SIG-M5 (cell line): ENCODE measurements around the gene METAP2.

Experiments
- DNase-seq: peaks from one replicate; lab custom pipeline; 2025; lab: John Stamatoyannopoulos, UW

The METAP2 gene

DNA sequence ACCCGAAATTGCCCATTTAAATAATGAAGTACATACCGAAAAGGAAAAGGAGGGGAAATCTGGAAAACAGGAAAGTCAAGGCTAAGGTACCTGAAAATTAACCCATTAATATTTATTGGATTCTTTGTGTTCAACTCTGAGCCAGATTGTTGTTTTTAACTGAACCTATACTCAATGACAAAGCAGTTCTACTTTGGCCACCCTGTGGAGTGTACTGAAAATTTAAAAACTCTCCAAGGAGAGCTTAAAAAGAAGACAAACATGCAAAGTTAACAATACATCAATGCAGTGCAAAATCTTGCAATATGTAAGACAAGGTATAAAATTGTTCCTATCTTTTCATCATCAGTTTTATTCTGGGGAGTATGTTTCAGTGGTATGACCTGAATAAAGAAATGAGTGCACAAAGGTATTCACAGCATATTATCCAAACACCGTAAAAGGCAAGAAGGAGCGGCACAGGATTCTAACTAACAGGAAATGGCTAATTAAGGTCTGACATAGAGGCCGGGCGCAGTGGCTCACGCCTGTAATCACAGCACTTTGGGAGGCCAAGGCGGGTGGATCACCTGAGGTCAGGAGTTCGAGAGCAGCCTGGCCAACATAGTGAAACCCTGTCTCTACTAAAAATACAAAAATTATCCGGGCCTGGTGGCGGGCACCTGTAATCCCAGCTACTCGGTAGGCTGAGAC lies 75.6 kb downstream of the METAP2 start:
- DNase-seq = no peak

DNA sequence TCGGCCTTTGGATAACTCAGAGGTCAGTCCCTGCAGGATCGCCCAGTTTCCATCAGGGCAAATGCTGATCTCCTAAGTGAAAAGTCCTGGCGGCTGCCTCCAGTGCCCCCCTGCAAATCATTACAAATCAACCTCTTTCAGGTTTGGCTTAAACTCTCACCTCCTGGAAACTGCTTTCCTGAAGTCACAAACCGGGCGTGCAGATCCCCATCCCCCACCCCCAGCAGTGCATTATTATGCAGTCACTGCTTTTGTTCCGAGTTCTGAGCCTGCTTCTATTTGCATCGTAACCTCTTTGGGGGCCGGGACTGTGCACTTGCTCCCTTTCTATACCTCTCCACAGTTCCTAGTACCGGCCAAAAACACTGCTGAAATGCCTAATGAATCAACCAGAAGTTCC lies 77.4 kb downstream of the METAP2 start, which contains the start of gene USP44:
Gene USP44, minus strand, starts transcription at position 172 of the 400 bp plus-strand sequence. CDS start 17,220 bp downstream, outside the sequence.
- no peak for DNase-seq

DNA sequence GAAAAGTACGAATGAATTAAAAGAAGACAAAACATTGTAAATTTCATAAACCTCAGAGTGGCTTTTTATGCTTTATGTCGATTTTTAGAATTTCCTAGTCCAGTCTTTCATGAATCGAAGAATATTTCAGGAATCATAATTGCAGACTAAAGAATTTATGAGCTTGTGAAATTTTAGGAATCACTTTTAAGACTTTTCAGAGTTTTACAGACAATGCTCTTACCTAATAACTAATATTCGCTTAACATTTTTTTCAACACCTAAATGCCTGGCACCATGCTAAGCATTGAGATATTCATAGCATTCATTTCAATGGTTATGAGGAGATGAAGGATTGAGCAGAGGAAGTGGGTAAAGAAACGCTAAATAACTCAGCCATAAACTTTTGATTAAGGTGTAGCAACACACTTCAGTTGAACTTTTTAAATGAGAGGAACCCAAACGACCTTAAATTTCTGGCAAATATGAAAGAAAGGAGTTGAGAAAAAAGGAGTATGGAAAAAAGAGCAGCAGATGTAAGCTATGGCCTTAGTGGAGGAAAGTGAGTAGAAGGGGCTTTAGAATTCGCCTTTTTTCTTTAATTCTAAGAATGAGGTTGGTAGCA lies 78.1 kb downstream of the METAP2 start:
- no peak for DNase-seq

DNA sequence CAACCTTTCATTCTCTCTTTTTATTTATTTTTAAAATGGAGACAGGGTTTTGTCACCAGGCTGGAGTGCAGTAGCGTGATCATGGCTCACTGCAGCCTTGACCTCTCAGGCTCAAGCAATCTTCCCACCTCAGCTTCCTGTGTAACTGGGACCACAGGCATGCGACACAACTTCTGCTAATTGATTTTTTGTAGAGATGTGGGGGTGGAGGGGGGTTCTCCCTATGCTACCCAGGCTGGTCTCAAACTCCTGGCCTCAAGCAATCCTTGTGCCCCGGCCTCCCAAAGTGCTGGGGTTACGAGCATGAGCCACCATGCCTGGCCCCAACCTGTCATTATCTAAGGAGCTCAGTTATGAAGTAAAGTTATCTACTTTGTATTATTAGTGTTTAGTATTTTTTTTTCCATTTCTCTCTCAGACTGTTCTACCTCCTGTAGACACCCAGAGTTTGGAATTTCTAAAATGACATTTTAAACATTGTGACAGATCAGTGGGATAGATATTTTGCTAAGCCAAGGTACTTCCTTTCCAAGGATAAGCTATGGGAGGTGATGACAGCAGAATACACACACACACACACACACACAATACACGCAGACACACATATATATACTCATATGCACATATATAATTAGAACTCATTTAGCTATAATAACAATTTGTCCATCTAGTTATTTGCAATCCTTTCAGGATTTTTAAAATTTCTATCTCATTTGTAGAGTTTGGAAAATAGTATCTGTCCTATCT lies 79.4 kb downstream of the METAP2 start:
- peak; percentile 25 for DNase-seq

DNA sequence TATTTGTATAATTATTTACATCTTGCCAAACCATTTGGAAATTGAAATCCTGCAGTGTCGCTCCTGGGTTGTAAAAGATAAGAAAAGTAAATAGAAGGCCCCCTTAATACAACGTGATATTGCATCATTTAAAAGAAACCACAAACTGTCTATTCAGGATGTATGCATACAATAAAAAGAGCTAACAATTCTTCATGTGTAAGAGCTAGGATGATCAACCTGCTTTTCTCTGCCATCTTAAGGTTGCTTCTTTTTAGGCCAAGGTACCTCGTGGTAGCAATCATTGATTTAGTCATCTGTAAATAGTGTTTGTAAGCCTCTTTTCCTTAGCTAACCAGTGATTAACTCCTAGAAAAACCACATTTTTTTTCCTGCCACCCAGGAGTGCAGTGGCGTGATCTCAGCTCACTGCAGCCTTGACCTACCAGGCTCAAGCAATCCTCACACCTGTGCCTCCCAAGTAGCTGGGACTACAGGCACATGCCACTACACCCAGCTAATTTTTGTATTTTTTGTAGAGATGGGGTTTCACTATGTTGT lies 80.7 kb downstream of the METAP2 start:
- DNase-seq = no peak

DNA sequence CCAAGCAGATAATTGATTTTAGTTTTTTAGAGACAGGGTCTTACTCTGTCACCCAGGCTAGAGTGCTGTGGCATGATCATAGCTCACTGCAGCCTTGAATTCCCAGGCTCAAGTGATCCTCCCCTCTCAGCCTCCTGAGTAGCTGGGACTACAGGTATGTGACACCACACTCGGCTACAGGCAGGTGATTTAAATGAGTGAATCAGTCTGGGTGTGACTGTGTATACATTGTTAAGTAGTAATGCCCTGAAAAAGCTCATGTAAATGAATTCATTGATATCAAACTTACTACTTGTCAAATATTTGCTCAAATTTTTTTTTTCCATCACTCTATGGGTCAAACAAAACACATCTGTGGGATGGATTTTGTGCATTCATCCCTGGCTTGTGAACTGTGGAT lies 83.7 kb downstream of the METAP2 start:
- no peak for DNase-seq
